C4-2B (cell line): ENCODE measurements around the gene TMEM109.
A peak's percentile ranks its signal among the peaks of the same experiment; 100 is the strongest.

Experiments
- CTCF ChIP-seq: fragments of 450-650 bp; conservative IDR thresholded peaks from 2 replicates; pipeline ENCODE4 v1.5.1; 2017; ENCODE audit warnings: mild to moderate bottlenecking
- ZFX ChIP-seq: fragments of 450-650 bp; IDR thresholded peaks from 2 replicates; pipeline ENCODE4 v1.6.1; 2017

GRCh38 chr11:60915248-60915914, 1.4 kb downstream of the TMEM109 start:
- TF ChIP-seq CTCF: peak; percentile 56
- TF ChIP-seq ZFX: no peak
